Neural progenitor cell (in vitro differentiated cells): ENCODE measurements around the gene SFXN5.

ENCODE experiments used
- CTCF ChIP-seq: fragments of 200-600 bp; sonication (generic); IDR thresholded peaks from 2 replicates; pipeline ENCODE4 v1.5.1; 2017; ENCODE audit warnings: antibody characterized with exemption, mild to moderate bottlenecking
- EZH2 ChIP-seq: fragments of 200-600 bp; sonication (generic); IDR thresholded peaks from 2 replicates; pipeline ENCODE4 v1.6.1; 2017; ENCODE audit warnings: antibody characterized with exemption, mild to moderate bottlenecking, moderate library complexity
- EZH2phosphoT487 ChIP-seq: fragments of 200-600 bp; sonication (generic); IDR thresholded peaks from 2 replicates; pipeline ENCODE4 v1.6.1; 2017; ENCODE audit warnings: antibody characterized with exemption

- TF ChIP-seq CTCF (no peak), EZH2 (no peak), EZH2phosphoT487 (no peak)
Measured at GRCh38 chr2:73067043-73067442, 4.5 kb downstream of the SFXN5 start.
